Gastrocnemius medialis (tissue), 4 donors: ENCODE measurements around the gene PRKAG3. TPM values are rescaled to one million over a fixed set of nuclear protein-coding genes. Genes with fewer than 3 reads are reported as not detected.

Experiments used
- ATAC-seq, 2 donors: fragments of 150-250 bp; one replicate each; pipeline ENCODE4 v1.9.1; 2016
- DNase-seq, 2 donors: peaks; one replicate each; pipeline ENCODE4 v3.0.0-alpha.2; 2019
- H3K27ac ChIP-seq, 4 donors: fragments of 200-600 bp; sonication (generic); 1 replicate in 1 of 4; 2 replicates in 3 of 4; pipeline ENCODE4 v1.5.1; 2016 to 2018; ENCODE audit warnings: mild to moderate bottlenecking in 2 of 4, moderate library complexity in 1 of 4
- H3K27me3 ChIP-seq, 3 donors: fragments of 200-600 bp; sonication (generic) in 2 of 3; 1 replicate in 1 of 3; 2 replicates in 2 of 3; pipeline versions ENCODE4 v1.5.1 to v1.6.0; 2016 to 2019; ENCODE audit warnings: mild to moderate bottlenecking in 1 of 3, moderate library complexity in 1 of 3
- H3K36me3 ChIP-seq, 2 donors: fragments of 200-600 bp; sonication (generic) in 1 of 2; one replicate each; pipeline ENCODE4 v1.5.1; 2017 to 2018
- H3K4me1 ChIP-seq, 2 donors: fragments of 200-600 bp; sonication (generic) in 1 of 2; one replicate each; pipeline ENCODE4 v1.5.1; 2016 to 2017; ENCODE audit warnings: mild to moderate bottlenecking in 2 of 2
- H3K4me3 ChIP-seq, 4 donors: fragments of 200-600 bp; sonication (generic) in 3 of 4; 1 replicate in 1 of 4; 2 replicates in 3 of 4; pipeline ENCODE4 v1.5.1; 2016 to 2019; ENCODE audit warnings: mild to moderate bottlenecking in 2 of 4
- H3K9me3 ChIP-seq, 3 donors: fragments of 200-600 bp; sonication (generic) in 2 of 3; 1 replicate in 1 of 3; 2 replicates in 2 of 3; pipeline ENCODE4 v1.5.1; 2016 to 2019
- CTCF ChIP-seq, 5 experiments: fragments of 450-650 bp in 3 of 5; fragments of 200-600 bp in 2 of 5; sonication (generic) in 2 of 5; IDR thresholded peaks in 4 of 5; conservative IDR thresholded peaks in 1 of 5; 1 replicate in 4 of 5; 2 replicates in 1 of 5; pipeline ENCODE4 v1.5.1; 2016 to 2019; ENCODE audit warnings: antibody characterized with exemption in 5 of 5, mild to moderate bottlenecking in 3 of 5, moderate library complexity in 3 of 5
- POLR2A ChIP-seq, 2 donors: fragments of 450-650 bp; IDR thresholded peaks; one replicate each; pipeline ENCODE4 v1.6.1; 2017; ENCODE audit warnings: antibody characterized with exemption in 2 of 2, mild to moderate bottlenecking in 2 of 2, moderate library complexity in 2 of 2
- in situ Hi-C, 4 donors: fragments of 200-750 bp; cut with MboI; loops; one replicate each; pipeline versions ENCODE4 v1.15.0 to v1.8.0; 2017; ENCODE audit warnings: low sequenced_read_pairs in 4 of 4
- intact Hi-C: fragments of 100-400 bp; cut with DNase I; formaldehyde crosslinking; loops from one replicate; pipeline ENCODE4 v1.15.1; 2023; ENCODE audit warnings: low total_unique reads
- total RNA-seq, 4 donors: library from RNA; depleted of rRNA; stranded (reverse); fragments of >200 nt; gene quantifications; one replicate each; pipeline versions ENCODE4 v1.1.0 to v1.2.3, GENCODE V29; 2016

Gene PRKAG3
- total RNA-seq, 4 donors from 2014 or later = 8.3 to 65.4 (median 44.3) TPM

GRCh38 chr2:218783688-218784087 lies 47.9 kb downstream of the PRKAG3 start:
- intact Hi-C loops = loop anchor here (5.0 kb wide), 2 partner anchors 64 to 71 kb away; partner anchors contain the start of gene TTLL4
- peak overlapping the region in 2 of 4 donors; percentile 20 to 75 for H3K4me3 ChIP-seq

GRCh38 chr2:218782528-218782844 lies 49.1 kb downstream of the PRKAG3 start:
- intact Hi-C loops = loop anchor here (5.0 kb wide), 2 partner anchors 65 to 70 kb away; partner anchors contain the start of gene TTLL4
- H3K27me3 ChIP-seq = no peaks in the 10 kb centered on the region

More at GRCh38 chr2:218783688-218784087, 47.9 kb downstream of the PRKAG3 start:
- DNase-seq (no peak), ATAC-seq (no peak)
- Histone ChIP-seq H3K36me3 (no peaks in the 10 kb centered on the region), H3K27ac (peak overlapping the region in 2 of 4 donors; percentile 49 to 87), H3K4me1 (peaks cover 21 to 22% of the 10 kb centered on the region in 2 donors), H3K9me3 (no peaks in the 10 kb centered on the region), H3K27me3 (no peaks in the 10 kb centered on the region)
- in situ Hi-C loops = loop anchor here in 2 of 4 donors (10.0 kb wide), 2 partner anchors 51 to 69 kb away; partner anchors contain the start of genes PRKAG3 (in 1 of the 2) and TTLL4 (in 1 of the 2)
- TF ChIP-seq CTCF (IDR thresholded peaks at IDR 0.05 in 4 of 5, conservative IDR thresholded peaks at IDR 0.05 in 1 of 5) (no peak), POLR2A (IDR thresholded peaks at IDR 0.05) (no peak)

GRCh38 chr2:218781691-218782527 lies 49.7 kb downstream of the PRKAG3 start, which contains the start of gene CYP27A1:
Gene CYP27A1, plus strand, starts transcription at chr2:218782147. Its CDS starts 36 bp downstream, at chr2:218782183.
- intact Hi-C loops = loop anchor here (5.0 kb wide), 2 partner anchors 65 to 70 kb away; partner anchors contain the start of gene TTLL4

More at GRCh38 chr2:218782528-218782844, 49.1 kb downstream of the PRKAG3 start:
- Histone ChIP-seq H3K9me3 (no peaks in the 10 kb centered on the region), H3K4me1 (peaks cover 21 to 22% of the 10 kb centered on the region in 2 donors), H3K36me3 (no peaks in the 10 kb centered on the region), H3K4me3 (peak overlapping the region; percentile 75 to 82 (median 78)), H3K27ac (peak overlapping the region; percentile 84 to 89 (median 86))
- ATAC-seq (peak; percentile 51 to 52), DNase-seq (no peak)
- TF ChIP-seq POLR2A (IDR thresholded peaks at IDR 0.05) = no peak
- no peak for TF ChIP-seq CTCF (IDR thresholded peaks at IDR 0.05 in 4 of 5, conservative IDR thresholded peaks at IDR 0.05 in 1 of 5)
- in situ Hi-C loops = loop anchor here in 2 of 4 donors (10.0 kb wide), 2 partner anchors 52 to 68 kb away; partner anchors contain the start of genes PRKAG3 (in 1 of the 2) and TTLL4 (in 1 of the 2)

More at GRCh38 chr2:218781691-218782527, 49.7 kb downstream of the PRKAG3 start, which contains the start of gene CYP27A1:
- in situ Hi-C loops = loop anchor here in 2 of 4 donors (10.0 kb wide), 2 partner anchors 53 to 67 kb away; partner anchors contain the start of genes PRKAG3 (in 1 of the 2) and TTLL4 (in 1 of the 2)
- Histone ChIP-seq H3K4me1 (peaks cover 21 to 22% of the 10 kb centered on the region in 2 donors), H3K4me3 (peak within 1 kb of the TSS; percentile 75 to 82 (median 78)), H3K9me3 (no peaks in the 10 kb centered on the region), H3K27me3 (no peaks in the 10 kb centered on the region), H3K36me3 (no peaks in the 10 kb centered on the region), H3K27ac (peak within 1 kb of the TSS; percentile 84 to 89 (median 86))
- ATAC-seq (peak; percentile 65 to 81), DNase-seq (peak; percentile 24 to 38)
- no peak for TF ChIP-seq CTCF (IDR thresholded peaks at IDR 0.05 in 4 of 5, conservative IDR thresholded peaks at IDR 0.05 in 1 of 5)
- TF ChIP-seq POLR2A (IDR thresholded peaks at IDR 0.05) = peak; percentile 29 to 52
